ENCODE data around the gene S100A14. TPM values are rescaled to one million over a fixed set of nuclear protein-coding genes. Genes with fewer than 3 reads are reported as not detected.

S100A14 gene
- total and polyA plus RNA-seq, 9 of the 15 experiments (the other 6 are each of a cell fraction or from before 2014, with no cell fraction given) = 0.10 to 0.64 (median 0.24) TPM; not detected in 3

- ATAC-seq (peak; percentile 94), FAIRE-seq (peak; percentile 90), DNase-seq (ENCODE audit: extremely low read depth in 1 of 4, low spot score in 3 of 4) (peak; percentile 90 to 95 (median 94))
- Histone ChIP-seq H3K4me3 (no peak overlapping the region), H3K9me3 (replicated peaks; ENCODE audit: control insufficient read depth, insufficient read depth, low read depth, low read length) (no peaks in the 10 kb centered on the region), H3K4me2 (ENCODE audit: insufficient read depth, low read length) (peak overlapping the region; percentile 54; the same call in 1 of the 2 replicates), H3K27me3 (ENCODE audit: control insufficient read depth in 2 of 2, insufficient read depth in 2 of 2, low read length in 2 of 2) (no peaks in the 10 kb centered on the region), H2AFZ (ENCODE audit: low read depth, low read length) (peak overlapping the region; percentile 89), H3K4me1 (replicated peaks in 1 of 2; ENCODE audit: control insufficient read depth in 2 of 2, insufficient read depth in 2 of 2, low read length in 2 of 2) (peaks cover 30 to 47% of the 10 kb centered on the region in 2 experiments), H3K36me3 (ENCODE audit: control insufficient read depth, insufficient read depth, low read length) (no peaks in the 10 kb centered on the region), H3K27ac (ENCODE audit: extremely low read depth, low read depth, low read length) (peak overlapping the region; percentile 50; the same call in 2 of the 3 replicates), H3K9ac (ENCODE audit: insufficient read depth in 1 of 2, low read depth in 2 of 2, low read length in 2 of 2) (peak overlapping the region in 1 of 2 experiments; percentile 77; a peak in 2 of 4 replicates), H3K79me2 (ENCODE audit: control insufficient read depth, insufficient read depth, low read length) (no peaks in the 10 kb centered on the region), H3K9me1 (ENCODE audit: control insufficient read depth, insufficient read depth, low read length) (peaks cover 6% of the 10 kb centered on the region), H4K20me1 (replicated peaks; ENCODE audit: control insufficient read depth, insufficient read depth, low read length) (no peaks in the 10 kb centered on the region)
- ChIA-PET POLR2A (interaction anchor here (1.0 to 4.1 kb wide), 3 partner anchors 9 to 44 kb away, joined by 3 to 23 read pairs (median 3); partner anchors contain the start of genes S100A1 and S100A13), CTCF (ENCODE audit: low intra/inter-chr PET ratio) (no interaction called here)
- in situ Hi-C loops (cut with MboI) = no loop called here
- 28% methylated on average over 18 of the region's 19 CpGs for WGBS (ENCODE audit: insufficient coverage, low coverage, missing lambda C conversion rate)
- intact Hi-C loops (cut with micrococcal nuclease) = no loop called here
- no TSS peak for BruUV-seq (replicated peaks)
- TF ChIP-seq BCOR (IDR thresholded peaks at IDR 0.05) (0 out of 2 replicates have a peak, but pooled peaks have one; percentile 10), MYNN (IDR thresholded peaks at IDR 0.05) (0 out of 2 replicates have a peak, but pooled peaks have one; percentile 25), MYNN (CRISPR knock-in tag; IDR thresholded peaks at IDR 0.05) (no peak), ZNF740 (CRISPR knock-in tag; IDR thresholded peaks at IDR 0.05) (0 out of 2 replicates have a peak, but pooled peaks have one; percentile 11), ZNF740 (tag; IDR thresholded peaks at IDR 0.05) (no peak), TAL1 (IDR thresholded peaks at IDR 0.05) (0 out of 2 replicates have a peak, but pooled peaks have one; percentile 4), NCOR1 (IDR thresholded peaks at IDR 0.05) (peak; percentile 71), MYC (IDR thresholded peaks at IDR 0.05; ENCODE audit: low read depth, low read length) (0 out of 2 replicates have a peak, but pooled peaks have one; percentile 26), MYC (CRISPR knock-in tag; IDR thresholded peaks at IDR 0.05; ENCODE audit: borderline replicate concordance, low read depth) (no peak), KDM1A (IDR thresholded peaks at IDR 0.05) (peak; percentile 71 to 72; a peak in 2 of 4 replicates)
These were observed 7.2 kb downstream of the S100A14 start for GRCh38 chr1:153608742-153609584.

All from K562 (cell line).